HG03520 (cell line): ENCODE data around the gene RBM33.
A peak's percentile ranks its signal among the peaks of the same experiment; 100 is the strongest.
"Not testable (repeated sequence)": the region's sequence is repeated elsewhere in the genome, so short reads cannot be mapped to it uniquely, and the experiment has no call there.

ENCODE experiments used
- ATAC-seq: cut with Tn5 transposase; IDR thresholded peaks from one replicate; pipeline ENCODE4 v1.9.1; 2021; ENCODE audit warnings: mild to moderate bottlenecking, moderate library complexity; ENCODE audit not compliant: unreplicated experiment

Gene RBM33

GRCh38 chr7:155815332-155816191 lies 171.1 kb downstream of the RBM33 start:
- peak; percentile 67 for ATAC-seq

- no peak for ATAC-seq
These were observed 171.7 kb downstream of the RBM33 start for GRCh38 chr7:155816192-155816508.

- ATAC-seq: no peak
These were observed 172.5 kb downstream of the RBM33 start for GRCh38 chr7:155816996-155817395.

GRCh38 chr7:155817515-155817914 lies 173.1 kb downstream of the RBM33 start:
- not testable (repeated sequence) for ATAC-seq

- no peak for ATAC-seq
These were observed 173.8 kb downstream of the RBM33 start for GRCh38 chr7:155818154-155818819.

- no peak for ATAC-seq
These were observed 174.3 kb downstream of the RBM33 start for GRCh38 chr7:155818820-155819168.

- no peak for ATAC-seq
These were observed 174.7 kb downstream of the RBM33 start for GRCh38 chr7:155819186-155819585.

GRCh38 chr7:155820246-155820645 lies 175.8 kb downstream of the RBM33 start:
- no peak for ATAC-seq

- ATAC-seq: no peak
These were observed 176.3 kb downstream of the RBM33 start for GRCh38 chr7:155820788-155821187.

GRCh38 chr7:155821851-155822250 lies 177.4 kb downstream of the RBM33 start:
- ATAC-seq: no peak

GRCh38 chr7:155824227-155824886 lies 179.9 kb downstream of the RBM33 start:
- no peak for ATAC-seq

GRCh38 chr7:155825336-155825735 lies 180.9 kb downstream of the RBM33 start:
- no peak for ATAC-seq

GRCh38 chr7:155829796-155830470 lies 185.5 kb downstream of the RBM33 start:
- ATAC-seq: no peak
